ENCODE measurements around the gene HOXB5.

Gene HOXB5

GRCh38 chr17:48629411-48629759, 35.8 kb upstream of the HOXB5 start:
- Histone ChIP-seq H3K27me3 (ENCODE audit: insufficient read depth, low read length) (no peaks in the 10 kb centered on the region; the same call in 1 of the 2 replicates), H3K9me2 (ENCODE audit: low read depth, low read length) (no peaks in the 10 kb centered on the region), H3K4me1 (ENCODE audit: insufficient read depth, low read length, severe bottlenecking) (no peaks in the 10 kb centered on the region), H3K79me2 (ENCODE audit: insufficient read depth, low read length) (no peaks in the 10 kb centered on the region), H3K4me3 (ENCODE audit: low read depth, low read length, poor library complexity, severe bottlenecking) (no peak overlapping the region), H3K9ac (ENCODE audit: low read length) (no peak overlapping the region), H3K4me2 (ENCODE audit: low read length) (no peak overlapping the region), H3K9me3 (ENCODE audit: low read length) (no peaks in the 10 kb centered on the region), H3K36me3 (ENCODE audit: insufficient read depth, low read length) (no peaks in the 10 kb centered on the region), H2AFZ (ENCODE audit: low read length) (no peak overlapping the region), H3F3A (ENCODE audit: insufficient read depth, low read length) (no peaks in the 10 kb centered on the region), H4K20me1 (ENCODE audit: insufficient read depth, low read length) (no peaks in the 10 kb centered on the region), H3K27ac (ENCODE audit: low read depth, low read length, poor library complexity, severe bottlenecking) (no peak overlapping the region)
- TF ChIP-seq, protein P1, sequence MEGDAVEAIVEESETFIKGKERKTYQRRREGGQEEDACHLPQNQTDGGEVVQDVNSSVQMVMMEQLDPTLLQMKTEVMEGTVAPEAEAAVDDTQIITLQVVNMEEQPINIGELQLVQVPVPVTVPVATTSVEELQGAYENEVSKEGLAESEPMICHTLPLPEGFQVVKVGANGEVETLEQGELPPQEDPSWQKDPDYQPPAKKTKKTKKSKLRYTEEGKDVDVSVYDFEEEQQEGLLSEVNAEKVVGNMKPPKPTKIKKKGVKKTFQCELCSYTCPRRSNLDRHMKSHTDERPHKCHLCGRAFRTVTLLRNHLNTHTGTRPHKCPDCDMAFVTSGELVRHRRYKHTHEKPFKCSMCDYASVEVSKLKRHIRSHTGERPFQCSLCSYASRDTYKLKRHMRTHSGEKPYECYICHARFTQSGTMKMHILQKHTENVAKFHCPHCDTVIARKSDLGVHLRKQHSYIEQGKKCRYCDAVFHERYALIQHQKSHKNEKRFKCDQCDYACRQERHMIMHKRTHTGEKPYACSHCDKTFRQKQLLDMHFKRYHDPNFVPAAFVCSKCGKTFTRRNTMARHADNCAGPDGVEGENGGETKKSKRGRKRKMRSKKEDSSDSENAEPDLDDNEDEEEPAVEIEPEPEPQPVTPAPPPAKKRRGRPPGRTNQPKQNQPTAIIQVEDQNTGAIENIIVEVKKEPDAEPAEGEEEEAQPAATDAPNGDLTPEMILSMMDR (IDR thresholded peaks at IDR 0.05; ENCODE audit: low read length), result no peak
- no peak for TF ChIP-seq EZH2 (IDR thresholded peaks at IDR 0.05; ENCODE audit: borderline replicate concordance, low read length)

GRCh38 chr17:48628649-48629410, 35.3 kb upstream of the HOXB5 start:
- Histone ChIP-seq H3K9me3 (ENCODE audit: low read length) (no peaks in the 10 kb centered on the region), H3K4me1 (ENCODE audit: insufficient read depth, low read length, severe bottlenecking) (no peaks in the 10 kb centered on the region), H3F3A (ENCODE audit: insufficient read depth, low read length) (no peaks in the 10 kb centered on the region), H3K36me3 (ENCODE audit: insufficient read depth, low read length) (no peaks in the 10 kb centered on the region), H3K79me2 (ENCODE audit: insufficient read depth, low read length) (no peaks in the 10 kb centered on the region), H3K9ac (ENCODE audit: low read length) (no peak overlapping the region), H4K20me1 (ENCODE audit: insufficient read depth, low read length) (no peaks in the 10 kb centered on the region), H3K27me3 (ENCODE audit: insufficient read depth, low read length) (no peaks in the 10 kb centered on the region; the same call in 1 of the 2 replicates), H3K4me2 (ENCODE audit: low read length) (no peak overlapping the region), H3K27ac (ENCODE audit: low read depth, low read length, poor library complexity, severe bottlenecking) (no peak overlapping the region), H2AFZ (ENCODE audit: low read length) (no peak overlapping the region), H3K9me2 (ENCODE audit: low read depth, low read length) (no peaks in the 10 kb centered on the region), H3K4me3 (ENCODE audit: low read depth, low read length, poor library complexity, severe bottlenecking) (no peak overlapping the region)
- no peak for TF ChIP-seq EZH2 (IDR thresholded peaks at IDR 0.05; ENCODE audit: borderline replicate concordance, low read length)
- TF ChIP-seq, protein P1 (IDR thresholded peaks at IDR 0.05; ENCODE audit: low read length), result no peak

GRCh38 chr17:48627623-48628521, 34.3 kb upstream of the HOXB5 start:
- Histone ChIP-seq H3K4me2 (ENCODE audit: low read length) (no peak overlapping the region), H3K9me3 (ENCODE audit: low read length) (no peaks in the 10 kb centered on the region), H3K27me3 (ENCODE audit: insufficient read depth, low read length) (no peaks in the 10 kb centered on the region), H3K4me1 (ENCODE audit: insufficient read depth, low read length, severe bottlenecking) (no peaks in the 10 kb centered on the region), H4K20me1 (ENCODE audit: insufficient read depth, low read length) (no peaks in the 10 kb centered on the region), H3K36me3 (ENCODE audit: insufficient read depth, low read length) (no peaks in the 10 kb centered on the region), H3K4me3 (ENCODE audit: low read depth, low read length, poor library complexity, severe bottlenecking) (no peak overlapping the region), H3K27ac (ENCODE audit: low read depth, low read length, poor library complexity, severe bottlenecking) (no peak overlapping the region), H3F3A (ENCODE audit: insufficient read depth, low read length) (no peaks in the 10 kb centered on the region), H3K79me2 (ENCODE audit: insufficient read depth, low read length) (no peaks in the 10 kb centered on the region), H3K9me2 (ENCODE audit: low read depth, low read length) (no peaks in the 10 kb centered on the region), H2AFZ (ENCODE audit: low read length) (no peak overlapping the region), H3K9ac (ENCODE audit: low read length) (no peak overlapping the region)
- TF ChIP-seq, protein P1 (IDR thresholded peaks at IDR 0.05; ENCODE audit: low read length), result no peak
- TF ChIP-seq EZH2 (IDR thresholded peaks at IDR 0.05; ENCODE audit: borderline replicate concordance, low read length), result no peak
